Liver (tissue), 9 donors: ENCODE results near the gene TAAR2. TPM values are rescaled to one million over a fixed set of nuclear protein-coding genes. Genes with fewer than 3 reads are reported as not detected.

ENCODE experiments used
- DNase-seq: peaks from one replicate; pipeline ENCODE4 v3.0.0-alpha.2; 2017; ENCODE audit warnings: low spot score
- H3K27ac ChIP-seq, 2 donors: one replicate each; pipeline ENCODE4 v1.7.0; 2013; ENCODE audit warnings: inconsistent platforms in 2 of 2, low read length in 2 of 2, control low read depth in 1 of 2, low read depth in 1 of 2, mild to moderate bottlenecking in 1 of 2
- H3K27me3 ChIP-seq, 4 donors: one replicate each; pipeline versions ENCODE4 v1.6.1 to v1.7.0; 2013; ENCODE audit warnings: low read length in 3 of 4, inconsistent platforms in 1 of 4, mild to moderate bottlenecking in 1 of 4, moderate library complexity in 1 of 4; ENCODE audit not compliant: control insufficient read depth in 4 of 4, insufficient read depth in 4 of 4
- H3K36me3 ChIP-seq, 4 donors: one replicate each; pipeline versions ENCODE4 v1.6.1 to v1.7.0; 2013; ENCODE audit warnings: low read length in 3 of 4, mild to moderate bottlenecking in 3 of 4, low read depth in 1 of 4, moderate library complexity in 1 of 4; ENCODE audit not compliant: control insufficient read depth in 4 of 4, insufficient read depth in 3 of 4
- H3K4me1 ChIP-seq, 4 donors: one replicate each; pipeline versions ENCODE4 v1.6.1 to v1.7.0; 2013; ENCODE audit warnings: low read length in 3 of 4, mild to moderate bottlenecking in 3 of 4, moderate library complexity in 1 of 4; ENCODE audit not compliant: control insufficient read depth in 4 of 4, insufficient read depth in 4 of 4
- H3K4me3 ChIP-seq, 3 donors: one replicate each; pipeline versions ENCODE4 v1.6.1 to v1.7.0; 2013; ENCODE audit warnings: low read length in 3 of 3, control low read depth in 1 of 3, low read depth in 1 of 3, mild to moderate bottlenecking in 1 of 3
- H3K9ac ChIP-seq, 2 donors: one replicate each; pipeline ENCODE4 v1.7.0; 2013; ENCODE audit warnings: low read length in 2 of 2, mild to moderate bottlenecking in 2 of 2, moderate library complexity in 2 of 2, control low read depth in 1 of 2, low read depth in 1 of 2
- H3K9me3 ChIP-seq, 4 donors: one replicate each; pipeline versions ENCODE4 v1.6.1 to v1.7.0; 2013; ENCODE audit warnings: low read length in 3 of 4; ENCODE audit not compliant: control insufficient read depth in 4 of 4
- EGR1 ChIP-seq, 2 donors: IDR thresholded peaks; 2 replicates each; pipeline ENCODE4 v1.6.1; 2016 to 2018; ENCODE audit warnings: antibody characterized with exemption in 2 of 2, low read depth in 2 of 2
- FOXA1 ChIP-seq: IDR thresholded peaks from 2 replicates; pipeline ENCODE4 v1.6.1; 2016; ENCODE audit warnings: antibody characterized with exemption
- FOXA2 ChIP-seq: IDR thresholded peaks from 2 replicates; pipeline ENCODE4 v1.6.1; 2016; ENCODE audit warnings: antibody characterized with exemption
- GABPA ChIP-seq, 2 donors: IDR thresholded peaks in 1 of 2; conservative IDR thresholded peaks in 1 of 2; 2 replicates each; pipeline ENCODE4 v1.6.1; 2016; ENCODE audit warnings: antibody characterized with exemption in 2 of 2, mild to moderate bottlenecking in 1 of 2, moderate library complexity in 1 of 2
- HNF4A ChIP-seq, 2 donors: conservative IDR thresholded peaks; 2 replicates each; pipeline ENCODE4 v1.6.1; 2016; ENCODE audit warnings: antibody characterized with exemption in 2 of 2, mild to moderate bottlenecking in 2 of 2
- HNF4G ChIP-seq: IDR thresholded peaks from 2 replicates; pipeline ENCODE4 v1.6.1; 2016; ENCODE audit warnings: antibody characterized with exemption
- JUND ChIP-seq, 2 donors: IDR thresholded peaks; 2 replicates each; pipeline ENCODE4 v1.6.1; 2016; ENCODE audit warnings: antibody characterized with exemption in 2 of 2
- NR2F2 ChIP-seq: IDR thresholded peaks from 2 replicates; pipeline ENCODE4 v1.6.1; 2016; ENCODE audit warnings: antibody characterized with exemption
- RAD21 ChIP-seq, 2 donors: IDR thresholded peaks; 2 replicates each; pipeline ENCODE4 v1.6.1; 2016; ENCODE audit warnings: antibody characterized with exemption in 2 of 2, mild to moderate bottlenecking in 2 of 2
- RXRA ChIP-seq, 2 donors: IDR thresholded peaks; 2 replicates each; pipeline ENCODE4 v1.6.1; 2017 to 2018; ENCODE audit warnings: antibody characterized with exemption in 2 of 2, mild to moderate bottlenecking in 1 of 2
- SP1 ChIP-seq: IDR thresholded peaks from 2 replicates; pipeline ENCODE4 v1.6.1; 2018; ENCODE audit warnings: antibody characterized with exemption, mild to moderate bottlenecking
- TAF1 ChIP-seq: conservative IDR thresholded peaks from 2 replicates; pipeline ENCODE4 v1.6.1; 2016; ENCODE audit warnings: antibody characterized with exemption, mild to moderate bottlenecking
- YY1 ChIP-seq: IDR thresholded peaks from 2 replicates; pipeline ENCODE4 v1.6.1; 2016; ENCODE audit warnings: antibody characterized with exemption, mild to moderate bottlenecking
- WGBS: extraction: QIAGEN DNeasy Blood & Tissue Kit; methylation state at CpG from one replicate; pipeline ENCODE4 v1.1.7; 2013; 5-methylcytosine and 5-hydroxymethylcytosine counted together
- polyA plus RNA-seq, 2 donors: library from polyadenylated mRNA; stranded (reverse) in 1 of 2; unstranded in 1 of 2; fragments of 200-250 nt in 1 of 2; fragments of >200 nt in 1 of 2; fragmentation: Nextera tagmentation in 1 of 2; extraction: Ambion mirVana in 1 of 2; gene quantifications; one replicate each; pipeline versions ENCODE4 v1.2.1 to v1.2.3, GENCODE V29; 2013 to 2015
- total RNA-seq, 2 donors: library from RNA; depleted of rRNA; stranded (reverse); fragments of >200 nt; gene quantifications; one replicate each; pipeline ENCODE4 v1.2.3, GENCODE V29; 2014
- TF ChIP-seq, protein P1 (sequence below): IDR thresholded peaks from 2 replicates; pipeline ENCODE4 v1.6.1; 2016; ENCODE audit warnings: antibody characterized with exemption
- TF ChIP-seq, protein P2 (sequence below): IDR thresholded peaks from 2 replicates; pipeline ENCODE4 v1.6.1; 2016; ENCODE audit warnings: antibody characterized with exemption, mild to moderate bottlenecking
- TF ChIP-seq, protein P3 (sequence below): IDR thresholded peaks from 2 replicates; pipeline ENCODE4 v1.6.1; 2016; ENCODE audit warnings: antibody characterized with exemption
- TF ChIP-seq, protein P4 (sequence below): fragments of 150-350 bp; IDR thresholded peaks from 2 replicates; pipeline ENCODE4 v1.5.1; 2017; ENCODE audit warnings: improper control_type of control experiment, low read depth, low read length; ENCODE audit not compliant: missing input control
- TF ChIP-seq, protein P5 (sequence below): IDR thresholded peaks from 2 replicates; pipeline ENCODE4 v1.6.1; 2016; ENCODE audit warnings: antibody characterized with exemption
- donor health status: healthy.
- donor health status: healthy.
- donor health status: healthy.
- donor health status: healthy.
- donor health status: healthy.

The TAAR2 gene
- total and polyA plus RNA-seq, 4 donors: not detected

DNA sequence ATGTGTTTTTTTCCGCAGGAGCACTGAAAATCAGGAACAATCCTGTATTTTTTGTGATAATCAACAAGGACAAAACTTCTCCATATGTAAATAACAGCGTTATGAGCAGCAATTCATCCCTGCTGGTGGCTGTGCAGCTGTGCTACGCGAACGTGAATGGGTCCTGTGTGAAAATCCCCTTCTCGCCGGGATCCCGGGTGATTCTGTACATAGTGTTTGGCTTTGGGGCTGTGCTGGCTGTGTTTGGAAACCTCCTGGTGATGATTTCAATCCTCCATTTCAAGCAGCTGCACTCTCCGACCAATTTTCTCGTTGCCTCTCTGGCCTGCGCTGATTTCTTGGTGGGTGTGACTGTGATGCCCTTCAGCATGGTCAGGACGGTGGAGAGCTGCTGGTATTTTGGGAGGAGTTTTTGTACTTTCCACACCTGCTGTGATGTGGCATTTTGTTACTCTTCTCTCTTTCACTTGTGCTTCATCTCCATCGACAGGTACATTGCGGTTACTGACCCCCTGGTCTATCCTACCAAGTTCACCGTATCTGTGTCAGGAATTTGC lies 53.8 kb downstream of the TAAR2 start, which contains the start of gene TAAR6:
TAAR6 (plus strand) TSS at position 102 of the 557 bp plus-strand sequence; CDS start at position 102, 0 bp downstream.
- no peaks in the 10 kb centered on the region for H3K36me3 ChIP-seq
- H3K9me3 ChIP-seq: no peaks in the 10 kb centered on the region
- no peak for TF ChIP-seq TAF1
- TF ChIP-seq, protein P1, sequence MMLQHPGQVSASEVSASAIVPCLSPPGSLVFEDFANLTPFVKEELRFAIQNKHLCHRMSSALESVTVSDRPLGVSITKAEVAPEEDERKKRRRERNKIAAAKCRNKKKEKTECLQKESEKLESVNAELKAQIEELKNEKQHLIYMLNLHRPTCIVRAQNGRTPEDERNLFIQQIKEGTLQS: no peak
- TF ChIP-seq HNF4A (conservative IDR thresholded peaks at IDR 0.05): no peak
- no peak for TF ChIP-seq JUND (IDR thresholded peaks at IDR 0.05)
- no peak for TF ChIP-seq YY1
- TF ChIP-seq, protein P2, sequence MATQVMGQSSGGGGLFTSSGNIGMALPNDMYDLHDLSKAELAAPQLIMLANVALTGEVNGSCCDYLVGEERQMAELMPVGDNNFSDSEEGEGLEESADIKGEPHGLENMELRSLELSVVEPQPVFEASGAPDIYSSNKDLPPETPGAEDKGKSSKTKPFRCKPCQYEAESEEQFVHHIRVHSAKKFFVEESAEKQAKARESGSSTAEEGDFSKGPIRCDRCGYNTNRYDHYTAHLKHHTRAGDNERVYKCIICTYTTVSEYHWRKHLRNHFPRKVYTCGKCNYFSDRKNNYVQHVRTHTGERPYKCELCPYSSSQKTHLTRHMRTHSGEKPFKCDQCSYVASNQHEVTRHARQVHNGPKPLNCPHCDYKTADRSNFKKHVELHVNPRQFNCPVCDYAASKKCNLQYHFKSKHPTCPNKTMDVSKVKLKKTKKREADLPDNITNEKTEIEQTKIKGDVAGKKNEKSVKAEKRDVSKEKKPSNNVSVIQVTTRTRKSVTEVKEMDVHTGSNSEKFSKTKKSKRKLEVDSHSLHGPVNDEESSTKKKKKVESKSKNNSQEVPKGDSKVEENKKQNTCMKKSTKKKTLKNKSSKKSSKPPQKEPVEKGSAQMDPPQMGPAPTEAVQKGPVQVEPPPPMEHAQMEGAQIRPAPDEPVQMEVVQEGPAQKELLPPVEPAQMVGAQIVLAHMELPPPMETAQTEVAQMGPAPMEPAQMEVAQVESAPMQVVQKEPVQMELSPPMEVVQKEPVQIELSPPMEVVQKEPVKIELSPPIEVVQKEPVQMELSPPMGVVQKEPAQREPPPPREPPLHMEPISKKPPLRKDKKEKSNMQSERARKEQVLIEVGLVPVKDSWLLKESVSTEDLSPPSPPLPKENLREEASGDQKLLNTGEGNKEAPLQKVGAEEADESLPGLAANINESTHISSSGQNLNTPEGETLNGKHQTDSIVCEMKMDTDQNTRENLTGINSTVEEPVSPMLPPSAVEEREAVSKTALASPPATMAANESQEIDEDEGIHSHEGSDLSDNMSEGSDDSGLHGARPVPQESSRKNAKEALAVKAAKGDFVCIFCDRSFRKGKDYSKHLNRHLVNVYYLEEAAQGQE: no peak
- TF ChIP-seq EGR1 (IDR thresholded peaks at IDR 0.05; ENCODE audit: low read depth in 2 of 2): no peak
- no peak for TF ChIP-seq RAD21 (IDR thresholded peaks at IDR 0.05)
- TF ChIP-seq, protein P3, sequence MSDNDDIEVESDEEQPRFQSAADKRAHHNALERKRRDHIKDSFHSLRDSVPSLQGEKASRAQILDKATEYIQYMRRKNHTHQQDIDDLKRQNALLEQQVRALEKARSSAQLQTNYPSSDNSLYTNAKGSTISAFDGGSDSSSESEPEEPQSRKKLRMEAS: no peak
- TF ChIP-seq, protein P4, sequence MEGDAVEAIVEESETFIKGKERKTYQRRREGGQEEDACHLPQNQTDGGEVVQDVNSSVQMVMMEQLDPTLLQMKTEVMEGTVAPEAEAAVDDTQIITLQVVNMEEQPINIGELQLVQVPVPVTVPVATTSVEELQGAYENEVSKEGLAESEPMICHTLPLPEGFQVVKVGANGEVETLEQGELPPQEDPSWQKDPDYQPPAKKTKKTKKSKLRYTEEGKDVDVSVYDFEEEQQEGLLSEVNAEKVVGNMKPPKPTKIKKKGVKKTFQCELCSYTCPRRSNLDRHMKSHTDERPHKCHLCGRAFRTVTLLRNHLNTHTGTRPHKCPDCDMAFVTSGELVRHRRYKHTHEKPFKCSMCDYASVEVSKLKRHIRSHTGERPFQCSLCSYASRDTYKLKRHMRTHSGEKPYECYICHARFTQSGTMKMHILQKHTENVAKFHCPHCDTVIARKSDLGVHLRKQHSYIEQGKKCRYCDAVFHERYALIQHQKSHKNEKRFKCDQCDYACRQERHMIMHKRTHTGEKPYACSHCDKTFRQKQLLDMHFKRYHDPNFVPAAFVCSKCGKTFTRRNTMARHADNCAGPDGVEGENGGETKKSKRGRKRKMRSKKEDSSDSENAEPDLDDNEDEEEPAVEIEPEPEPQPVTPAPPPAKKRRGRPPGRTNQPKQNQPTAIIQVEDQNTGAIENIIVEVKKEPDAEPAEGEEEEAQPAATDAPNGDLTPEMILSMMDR: no peak
- TF ChIP-seq RXRA (IDR thresholded peaks at IDR 0.05): no peak
- no peak for TF ChIP-seq SP1
- TF ChIP-seq FOXA1: no peak
- no peak for TF ChIP-seq GABPA (IDR thresholded peaks at IDR 0.05 in 1 of 2, conservative IDR thresholded peaks at IDR 0.05 in 1 of 2)
- TF ChIP-seq NR2F2: no peak
- TF ChIP-seq, protein P5, sequence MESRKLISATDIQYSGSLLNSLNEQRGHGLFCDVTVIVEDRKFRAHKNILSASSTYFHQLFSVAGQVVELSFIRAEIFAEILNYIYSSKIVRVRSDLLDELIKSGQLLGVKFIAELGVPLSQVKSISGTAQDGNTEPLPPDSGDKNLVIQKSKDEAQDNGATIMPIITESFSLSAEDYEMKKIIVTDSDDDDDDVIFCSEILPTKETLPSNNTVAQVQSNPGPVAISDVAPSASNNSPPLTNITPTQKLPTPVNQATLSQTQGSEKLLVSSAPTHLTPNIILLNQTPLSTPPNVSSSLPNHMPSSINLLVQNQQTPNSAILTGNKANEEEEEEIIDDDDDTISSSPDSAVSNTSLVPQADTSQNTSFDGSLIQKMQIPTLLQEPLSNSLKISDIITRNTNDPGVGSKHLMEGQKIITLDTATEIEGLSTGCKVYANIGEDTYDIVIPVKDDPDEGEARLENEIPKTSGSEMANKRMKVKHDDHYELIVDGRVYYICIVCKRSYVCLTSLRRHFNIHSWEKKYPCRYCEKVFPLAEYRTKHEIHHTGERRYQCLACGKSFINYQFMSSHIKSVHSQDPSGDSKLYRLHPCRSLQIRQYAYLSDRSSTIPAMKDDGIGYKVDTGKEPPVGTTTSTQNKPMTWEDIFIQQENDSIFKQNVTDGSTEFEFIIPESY: no peak
- TF ChIP-seq FOXA2: no peak
- no peak for TF ChIP-seq HNF4G
- no peaks in the 10 kb centered on the region for H3K4me1 ChIP-seq
- no peak within 1 kb of the TSS for H3K27ac ChIP-seq
- H3K4me3 ChIP-seq: no peak within 1 kb of the TSS
- H3K9ac ChIP-seq: no peak within 1 kb of the TSS
- 83% methylated on average over 15 of the region's 15 CpGs for WGBS
- DNase-seq: no peak
- H3K27me3 ChIP-seq: peaks cover 0 to 5% (median 0%) of the 10 kb centered on the region in 4 donors
